GM06990 (cell line): ENCODE measurements around the gene POLR1B.
"Not testable (repeated sequence)": the region's sequence is repeated elsewhere in the genome, so short reads cannot be mapped to it uniquely, and the experiment has no call there.

Source experiments
- DNase-seq: peaks from one replicate; pipeline ENCODE4 v3.0.0-alpha.2; 2011; ENCODE audit not compliant: insufficient read length; ENCODE audit errors: extremely low read depth
- H3K27me3 ChIP-seq: replicated peaks from 2 replicates; pipeline ENCODE4 v1.6.0; 2011; ENCODE audit warnings: low read length; ENCODE audit not compliant: control insufficient read depth, insufficient read depth
- H3K36me3 ChIP-seq: 2 replicates; pipeline ENCODE4 v1.5.1; 2011; ENCODE audit warnings: low read length; ENCODE audit not compliant: control insufficient read depth, insufficient read depth
- H3K4me3 ChIP-seq: replicated peaks from 2 replicates; pipeline ENCODE4 v1.5.1; 2011; ENCODE audit warnings: low read depth, mild to moderate bottlenecking, control low read depth, low read length
- CTCF ChIP-seq: IDR thresholded peaks from 2 replicates; pipeline ENCODE4 v1.5.1; 2011; ENCODE audit warnings: low read length, control low read depth, mild to moderate bottlenecking, inconsistent platforms; ENCODE audit not compliant: insufficient read depth, poor library complexity, severe bottlenecking

POLR1B gene

DNA sequence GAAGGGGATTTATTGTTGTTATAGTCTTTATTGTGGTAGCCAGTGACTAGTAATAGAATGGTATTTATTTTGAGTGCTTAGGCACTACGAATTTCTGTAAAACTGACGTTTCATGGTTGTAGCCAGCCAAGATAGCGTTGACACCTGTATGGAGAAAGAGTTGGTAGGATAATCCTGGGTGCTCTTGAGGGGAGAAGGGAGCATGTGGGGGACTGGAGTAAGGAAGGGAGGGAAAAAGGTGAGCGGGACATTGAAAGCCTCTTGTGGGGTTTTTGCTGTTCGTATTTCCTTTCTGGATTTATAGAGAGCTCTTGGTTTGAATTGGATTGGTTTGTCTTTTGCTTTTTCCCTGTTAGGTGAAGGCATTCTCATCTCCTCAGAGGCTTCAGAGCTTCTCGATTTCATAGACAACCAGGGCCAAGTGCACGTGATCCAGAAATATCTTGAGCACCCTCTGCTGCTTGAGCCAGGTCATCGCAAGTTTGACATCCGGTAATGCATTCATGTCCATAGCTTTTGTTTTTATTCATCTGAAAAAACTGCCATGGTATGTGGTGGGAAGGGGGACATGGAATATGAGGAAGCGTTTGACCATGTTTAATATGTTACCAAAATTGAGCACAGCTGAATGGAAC, 41.3 kb upstream of the POLR1B start:
- TF ChIP-seq CTCF = peak; percentile 25
- not testable (repeated sequence) for H3K27me3 ChIP-seq, DNase-seq, H3K36me3 ChIP-seq, H3K4me3 ChIP-seq

GRCh38 chr2:112509239-112509998, 32.8 kb upstream of the POLR1B start:
- not testable (repeated sequence) for H3K36me3 ChIP-seq, DNase-seq, H3K27me3 ChIP-seq, H3K4me3 ChIP-seq

DNA sequence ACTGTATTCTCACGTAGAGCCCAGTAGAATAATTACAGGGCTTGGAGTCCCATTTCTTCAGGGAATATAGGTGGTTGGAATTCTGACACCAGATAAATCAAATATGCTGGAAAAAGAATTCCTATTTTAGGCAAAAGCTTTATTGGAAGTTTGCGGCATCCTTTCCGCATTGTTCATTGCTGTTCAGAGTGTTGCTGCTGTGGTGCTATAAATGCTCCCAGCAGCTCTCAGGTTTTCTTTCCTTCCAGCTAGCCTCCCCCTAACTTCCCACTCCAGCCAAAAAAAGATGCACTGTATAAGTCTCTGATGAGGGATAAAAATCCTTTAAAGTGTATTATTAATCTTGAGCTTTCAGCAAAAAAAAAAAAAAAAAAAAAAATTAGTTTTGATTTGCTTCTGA, 25.5 kb upstream of the POLR1B start:
- H3K36me3 ChIP-seq = peaks cover 4% of the 10 kb centered on the region
- no peak for TF ChIP-seq CTCF
- no peak overlapping the region for H3K4me3 ChIP-seq

DNA sequence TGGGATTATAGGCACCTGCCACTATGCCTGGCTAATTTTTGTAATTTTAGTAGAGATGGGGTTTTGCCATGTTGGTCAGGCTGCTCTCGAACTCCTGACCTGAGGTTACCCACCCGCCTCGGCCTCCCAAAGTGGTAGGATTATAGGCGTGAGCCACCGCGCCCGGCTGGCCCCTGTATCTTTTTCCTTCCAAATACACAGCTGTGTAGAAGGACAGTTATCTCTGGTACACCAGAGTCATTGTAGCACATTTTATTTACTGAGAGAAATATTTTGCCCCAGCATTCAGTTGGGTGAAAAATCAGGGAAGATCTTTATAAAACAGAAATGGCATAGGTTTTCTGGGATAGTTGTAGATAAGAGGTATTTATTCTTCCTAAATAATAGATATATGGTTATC, 23.5 kb upstream of the POLR1B start:
- no peak for DNase-seq
- no peak for TF ChIP-seq CTCF
- Histone ChIP-seq H3K36me3 (peaks cover 9% of the 10 kb centered on the region), H3K27me3 (no peaks in the 10 kb centered on the region), H3K4me3 (no peak overlapping the region)

More for the DNA sequence above, 25.5 kb upstream of the POLR1B start:
- no peak for DNase-seq
- H3K27me3 ChIP-seq = no peaks in the 10 kb centered on the region

DNA sequence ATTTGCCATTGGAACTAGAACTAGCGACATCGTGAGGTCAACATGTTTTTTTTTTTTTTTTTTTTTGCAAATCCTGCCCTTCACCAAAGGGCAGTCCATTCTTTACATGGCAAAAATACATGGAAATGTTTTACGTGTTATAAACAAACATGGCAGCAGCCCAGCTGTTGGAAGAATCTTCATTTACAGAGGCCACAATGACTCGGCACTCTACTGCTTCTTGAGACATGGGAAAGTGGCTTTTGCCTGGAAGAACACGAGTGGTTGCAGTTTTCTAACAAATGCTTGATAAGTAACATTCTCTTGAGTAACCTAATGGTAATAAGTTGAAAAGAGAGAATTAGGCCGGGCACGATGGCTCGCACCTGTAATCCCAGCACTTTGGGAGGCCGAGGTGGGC, 22.8 kb upstream of the POLR1B start:
- peaks cover 9% of the 10 kb centered on the region for H3K36me3 ChIP-seq
- TF ChIP-seq CTCF = no peak
- H3K4me3 ChIP-seq = no peak overlapping the region
- no peak for DNase-seq
- H3K27me3 ChIP-seq = no peaks in the 10 kb centered on the region

- no peak for TF ChIP-seq CTCF
- no peak overlapping the region for H3K4me3 ChIP-seq
- H3K27me3 ChIP-seq = no peaks in the 10 kb centered on the region
- peaks cover 9% of the 10 kb centered on the region for H3K36me3 ChIP-seq
- no peak for DNase-seq
Measured at GRCh38 chr2:112520234-112520783, 22.0 kb upstream of the POLR1B start.
